OCI-LY7 (cell line): ENCODE measurements around the gene SEH1L. TPM values are rescaled to one million over a fixed set of nuclear protein-coding genes. Genes with fewer than 3 reads are reported as not detected.

Experiments used
- BruUV-seq: library from RNA; stranded (reverse); fragments of 400-500 nt; replicated peaks from 2 replicates; lab custom pipeline; 2021; lab: Mats Ljungman, UMichigan
- CTCF ChIA-PET: fragments of 300-600 bp; sonication (Branson Sonifier 250); formaldehyde crosslinking; loops from one replicate; lab custom pipeline; 2022; ENCODE audit warnings: antibody characterized with exemption; ENCODE audit not compliant: unreplicated experiment; lab: Charles Lee
- POLR2A ChIA-PET: fragments of 300-600 bp; sonication (Branson Sonifier 250); formaldehyde crosslinking; loops from one replicate; lab custom pipeline; 2022; ENCODE audit warnings: antibody characterized with exemption; lab: Charles Lee
- DNase-seq: peaks from one replicate; pipeline ENCODE4 v3.0.0-alpha.2; 2015; ENCODE audit warnings: low spot score
- H2AFZ ChIP-seq: fragments of 200-600 bp; sonication (generic), shearing (Covaris generic); 2 replicates; pipeline ENCODE4 v1.6.1; 2014; ENCODE audit warnings: mild to moderate bottlenecking, antibody characterized with exemption, low read length, moderate library complexity
- H3K27ac ChIP-seq: fragments of 200-600 bp; sonication (generic); 2 replicates; pipeline ENCODE4 v1.5.1; 2014; ENCODE audit warnings: mixed run types, low read depth, mild to moderate bottlenecking, moderate library complexity, low read length, inconsistent platforms; ENCODE audit not compliant: poor library complexity, severe bottlenecking
- H3K36me3 ChIP-seq: fragments of 200-600 bp; sonication (generic); 2 replicates; pipeline ENCODE4 v1.6.1; 2014; ENCODE audit warnings: mild to moderate bottlenecking, antibody characterized with exemption, low read length, moderate library complexity, mixed read lengths; ENCODE audit not compliant: insufficient read depth
- H3K4me1 ChIP-seq: fragments of 200-600 bp; sonication (generic); 2 replicates; pipeline ENCODE4 v1.5.1; 2014; ENCODE audit warnings: mild to moderate bottlenecking, low read length; ENCODE audit not compliant: insufficient read depth, poor library complexity, severe bottlenecking
- H3K4me2 ChIP-seq: fragments of 200-600 bp; sonication (generic); 2 replicates; pipeline ENCODE4 v1.6.1; 2014; ENCODE audit warnings: mild to moderate bottlenecking, low read length
- H3K4me3 ChIP-seq: fragments of 200-600 bp; sonication (generic); 2 replicates; pipeline ENCODE4 v1.5.1; 2014; ENCODE audit warnings: mild to moderate bottlenecking, low read depth, low read length; ENCODE audit not compliant: poor library complexity, severe bottlenecking
- H3K79me2 ChIP-seq: fragments of 200-600 bp; sonication (generic); 2 replicates; pipeline ENCODE4 v1.6.1; 2016; ENCODE audit warnings: low read depth, mild to moderate bottlenecking, low read length, moderate library complexity, mixed read lengths; ENCODE audit not compliant: insufficient read depth
- H3K9me2 ChIP-seq: fragments of 200-600 bp; sonication (generic); 2 replicates; pipeline ENCODE4 v1.6.1; 2016; ENCODE audit warnings: mild to moderate bottlenecking, low read length, mixed read lengths; ENCODE audit not compliant: insufficient read depth
- H3K9me3 ChIP-seq: fragments of 200-600 bp; sonication (generic); 2 replicates; pipeline ENCODE4 v1.6.1; 2014; ENCODE audit warnings: mild to moderate bottlenecking, mixed run types, low read length, mixed read lengths
- H4K20me1 ChIP-seq: fragments of 200-600 bp; sonication (generic); 2 replicates; pipeline ENCODE4 v1.6.1; 2014; ENCODE audit warnings: mild to moderate bottlenecking, antibody characterized with exemption, low read length, moderate library complexity, mixed read lengths; ENCODE audit not compliant: insufficient read depth
- EZH2phosphoT487 ChIP-seq: fragments of 200-600 bp; sonication (generic); IDR thresholded peaks from 2 replicates; pipeline ENCODE4 v1.6.1; 2018; ENCODE audit warnings: low read depth, borderline replicate concordance, mild to moderate bottlenecking, mixed run types, antibody characterized with exemption, low read length, moderate library complexity, mixed read lengths
- intact Hi-C: fragments of 100-400 bp; cut with micrococcal nuclease; formaldehyde crosslinking; loops from one replicate; pipeline ENCODE4 v1.10.0; 2022; ENCODE audit not compliant: unreplicated experiment
- total RNA-seq, 2 experiments: library from RNA; depleted of rRNA in 1 of 2; stranded (reverse); fragments of >200 nt in 1 of 2; shearing (Covaris generic) in 1 of 2; gene quantifications; 2 replicates each; pipeline ENCODE4 v1.2.3, GENCODE V29; 2014 to 2022
- TF ChIP-seq, protein P1 (sequence below): fragments of 200-600 bp; sonication (generic); conservative IDR thresholded peaks from 2 replicates; pipeline ENCODE4 v1.5.1; 2014; ENCODE audit warnings: mild to moderate bottlenecking, antibody characterized with exemption, low read length, moderate library complexity, mixed read lengths

The SEH1L gene
- total RNA-seq, 2 experiments from 2014 or later: 61.6 to 115 TPM

DNA sequence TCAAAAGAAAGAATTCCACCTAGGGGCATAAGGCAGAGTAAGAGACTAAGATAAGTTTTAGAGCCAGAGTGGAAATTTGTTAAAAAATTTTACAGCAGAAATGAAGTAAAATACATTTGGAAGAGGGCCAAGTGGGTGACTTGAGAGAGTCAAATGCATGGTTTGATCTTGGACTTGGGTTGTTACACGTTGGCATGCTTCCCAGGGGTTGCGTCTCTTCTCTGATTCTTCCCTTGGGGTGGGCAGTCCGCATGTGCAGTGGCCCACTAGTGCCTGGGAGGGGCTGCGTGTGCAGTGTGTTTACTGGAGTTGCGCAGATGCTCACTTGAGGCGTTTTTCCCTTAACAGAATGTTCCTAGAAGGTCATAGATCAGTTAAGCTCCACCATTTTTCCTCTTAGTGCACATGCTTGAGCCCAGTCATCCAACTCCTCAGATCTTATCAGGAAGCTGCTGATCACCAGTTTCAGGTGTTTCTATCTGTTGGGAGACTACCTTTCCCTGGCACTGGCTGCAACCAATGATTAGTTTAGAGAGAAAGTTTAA is 13.1 kb downstream of the SEH1L start:
- Histone ChIP-seq H3K79me2 (peaks cover 42% of the 10 kb centered on the region; the same call in 1 of the 2 replicates), H3K9me3 (no peaks in the 10 kb centered on the region), H3K4me3 (no peak overlapping the region), H4K20me1 (no peaks in the 10 kb centered on the region), H3K27ac (no peak overlapping the region), H3K4me2 (no peak overlapping the region), H2AFZ (no peak overlapping the region), H3K36me3 (peaks cover 91% of the 10 kb centered on the region), H3K9me2 (no peaks in the 10 kb centered on the region), H3K4me1 (no peaks in the 10 kb centered on the region)
- DNase-seq: no peak
- TF ChIP-seq, protein P1, sequence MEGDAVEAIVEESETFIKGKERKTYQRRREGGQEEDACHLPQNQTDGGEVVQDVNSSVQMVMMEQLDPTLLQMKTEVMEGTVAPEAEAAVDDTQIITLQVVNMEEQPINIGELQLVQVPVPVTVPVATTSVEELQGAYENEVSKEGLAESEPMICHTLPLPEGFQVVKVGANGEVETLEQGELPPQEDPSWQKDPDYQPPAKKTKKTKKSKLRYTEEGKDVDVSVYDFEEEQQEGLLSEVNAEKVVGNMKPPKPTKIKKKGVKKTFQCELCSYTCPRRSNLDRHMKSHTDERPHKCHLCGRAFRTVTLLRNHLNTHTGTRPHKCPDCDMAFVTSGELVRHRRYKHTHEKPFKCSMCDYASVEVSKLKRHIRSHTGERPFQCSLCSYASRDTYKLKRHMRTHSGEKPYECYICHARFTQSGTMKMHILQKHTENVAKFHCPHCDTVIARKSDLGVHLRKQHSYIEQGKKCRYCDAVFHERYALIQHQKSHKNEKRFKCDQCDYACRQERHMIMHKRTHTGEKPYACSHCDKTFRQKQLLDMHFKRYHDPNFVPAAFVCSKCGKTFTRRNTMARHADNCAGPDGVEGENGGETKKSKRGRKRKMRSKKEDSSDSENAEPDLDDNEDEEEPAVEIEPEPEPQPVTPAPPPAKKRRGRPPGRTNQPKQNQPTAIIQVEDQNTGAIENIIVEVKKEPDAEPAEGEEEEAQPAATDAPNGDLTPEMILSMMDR: no peak
- TF ChIP-seq EZH2phosphoT487: no peak
- ChIA-PET CTCF (no interaction called here), POLR2A (interaction anchor here (1.0 kb wide), 1 partner anchor 9 kb away, joined by 3 read pairs; no protein-coding TSS in a partner anchor)
- no TSS peak for BruUV-seq
- intact Hi-C loops: no loop called here

DNA sequence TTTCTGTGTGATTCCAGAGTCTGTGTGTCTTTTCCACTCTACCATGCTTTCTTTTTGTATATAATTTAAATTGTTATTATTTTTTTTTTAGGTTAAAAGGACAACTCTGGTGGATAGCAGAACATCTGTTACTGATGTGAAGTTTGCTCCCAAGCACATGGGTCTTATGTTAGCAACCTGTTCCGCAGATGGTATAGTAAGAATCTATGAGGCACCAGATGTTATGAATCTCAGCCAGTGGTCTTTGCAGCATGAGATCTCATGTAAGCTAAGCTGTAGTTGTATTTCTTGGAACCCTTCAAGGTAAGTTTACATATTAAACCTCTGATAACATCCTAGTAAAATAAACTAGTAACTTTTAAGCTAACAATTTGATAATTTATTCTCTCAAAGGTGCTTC is 15.3 kb downstream of the SEH1L start:
- Histone ChIP-seq H3K4me1 (no peaks in the 10 kb centered on the region), H3K9me3 (no peaks in the 10 kb centered on the region), H3K9me2 (no peaks in the 10 kb centered on the region), H4K20me1 (no peaks in the 10 kb centered on the region), H3K79me2 (peaks cover 37% of the 10 kb centered on the region; the same call in 1 of the 2 replicates), H2AFZ (no peak overlapping the region), H3K27ac (no peak overlapping the region), H3K4me3 (no peak overlapping the region), H3K4me2 (no peak overlapping the region), H3K36me3 (peaks cover 97% of the 10 kb centered on the region)
- intact Hi-C loops: no loop called here
- ChIA-PET CTCF (no interaction called here), POLR2A (interaction anchor here (0.6 to 1.1 kb wide), 5 partner anchors 10 to 68 kb away, joined by 3 to 4 read pairs (median 3); partner anchors contain the start of gene CEP192)
- DNase-seq: no peak
- TF ChIP-seq, protein P1: no peak
- TF ChIP-seq EZH2phosphoT487: no peak
- BruUV-seq: no TSS peak

DNA sequence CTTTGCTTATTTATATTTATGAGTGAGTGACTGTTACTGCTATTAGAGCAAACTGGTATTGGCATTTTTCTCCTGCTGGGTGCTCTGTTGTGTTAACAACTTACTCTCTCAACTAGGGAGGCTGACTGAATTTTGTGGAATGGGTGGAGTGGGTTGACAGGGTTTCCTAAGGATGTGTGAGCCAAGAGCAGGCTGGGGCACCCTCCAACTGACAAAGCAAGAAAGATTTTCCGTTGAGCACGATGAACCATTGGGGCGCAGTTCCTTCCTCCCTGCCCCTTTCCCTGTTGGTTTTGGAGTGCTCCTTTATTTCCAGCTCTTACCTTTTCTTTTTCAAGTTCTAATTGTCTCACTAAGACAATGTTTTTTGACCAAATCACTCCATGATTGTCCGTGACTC is 20.3 kb downstream of the SEH1L start:
- ChIA-PET POLR2A (interaction anchor here (0.5 kb wide), 1 partner anchor 20 kb away, joined by 3 read pairs; no protein-coding TSS in a partner anchor), CTCF (no interaction called here)
- Histone ChIP-seq H3K4me2 (no peak overlapping the region), H3K4me3 (no peak overlapping the region), H3K9me2 (no peaks in the 10 kb centered on the region), H3K9me3 (no peaks in the 10 kb centered on the region), H3K27ac (no peak overlapping the region), H4K20me1 (no peaks in the 10 kb centered on the region), H3K4me1 (no peaks in the 10 kb centered on the region), H3K79me2 (0 out of 2 replicates have a peak, but pooled peaks cover 5% of the 10 kb centered on the region), H3K36me3 (peaks cover 96% of the 10 kb centered on the region), H2AFZ (no peak overlapping the region)
- TF ChIP-seq, protein P1: no peak
- TF ChIP-seq EZH2phosphoT487: no peak
- no peak for DNase-seq
- no TSS peak for BruUV-seq
- intact Hi-C loops: no loop called here
